NT2/D1 (cell line): ENCODE results near the gene CAMK2D.

Experiments used
- SUZ12 ChIP-seq: IDR thresholded peaks from 2 replicates; pipeline ENCODE4 v1.6.1; 2011; ENCODE audit not compliant: insufficient read length, insufficient read depth; ENCODE audit errors: extremely low read depth
- YY1 ChIP-seq: IDR thresholded peaks from 2 replicates; pipeline ENCODE4 v1.6.1; 2011; ENCODE audit not compliant: insufficient read length, insufficient read depth
- ZNF274 ChIP-seq: IDR thresholded peaks from 2 replicates; pipeline ENCODE4 v1.6.1; 2011; ENCODE audit warnings: mild to moderate bottlenecking, low read depth, low read length

- TF ChIP-seq SUZ12 = no peak
- no peak for TF ChIP-seq ZNF274
- TF ChIP-seq YY1 = no peak
Measured at GRCh38 chr4:113576947-113577678, 184.4 kb downstream of the CAMK2D start.
